Endothelial cell (in vitro differentiated cells): ENCODE results near the gene ZNF689. TPM values are rescaled to one million over a fixed set of nuclear protein-coding genes. Genes with fewer than 3 reads are reported as not detected.

Source experiments
- DNase-seq: peaks from one replicate; pipeline ENCODE4 v3.0.0; 2021; ENCODE audit warnings: low spot score
- H3K27ac Mint-ChIP-seq: one replicate; pipeline ENCODE4 v1.8.0; 2021; ENCODE audit warnings: mixed read lengths, inconsistent platforms; ENCODE audit not compliant: unreplicated experiment
- H3K27me3 Mint-ChIP-seq: one replicate; pipeline ENCODE4 v1.8.0; 2021; ENCODE audit warnings: mild to moderate bottlenecking, moderate library complexity, mixed read lengths, inconsistent platforms; ENCODE audit not compliant: unreplicated experiment
- H3K36me3 Mint-ChIP-seq: one replicate; pipeline ENCODE4 v1.8.0; 2021; ENCODE audit warnings: mild to moderate bottlenecking, low read depth, mixed read lengths, inconsistent platforms; ENCODE audit not compliant: unreplicated experiment
- H3K4me1 Mint-ChIP-seq: one replicate; pipeline ENCODE4 v1.8.0; 2021; ENCODE audit warnings: mild to moderate bottlenecking, mixed read lengths, inconsistent platforms; ENCODE audit not compliant: unreplicated experiment
- H3K4me3 Mint-ChIP-seq: one replicate; pipeline ENCODE4 v1.8.0; 2021; ENCODE audit warnings: mild to moderate bottlenecking, mixed read lengths, inconsistent platforms; ENCODE audit not compliant: unreplicated experiment
- H3K9me3 Mint-ChIP-seq: one replicate; pipeline ENCODE4 v1.8.0; 2021; ENCODE audit warnings: mixed read lengths, inconsistent platforms; ENCODE audit not compliant: unreplicated experiment
- CTCF ChIP-seq: fragments of 200-600 bp; sonication (generic); IDR thresholded peaks from one replicate; pipeline ENCODE4 v1.5.0; 2021; ENCODE audit warnings: antibody characterized with exemption; ENCODE audit not compliant: unreplicated experiment
- total RNA-seq: library from RNA; stranded (reverse); fragmentation: NEBNext Ultra II Directional; extraction: Animal tissue kit (Norgen Biotek cat#: 25700); gene quantifications from one replicate; pipeline ENCODE4 v1.2.1, GENCODE V29; 2021; ENCODE audit not compliant: unreplicated experiment

ZNF689 gene
- total RNA-seq, 1 donor from 2014 or later: 12.0 TPM

GRCh38 chr16:30623536-30624283, 13.5 kb upstream of the ZNF689 start:
- TF ChIP-seq CTCF: no peak
- no peaks in the 10 kb centered on the region for H3K36me3 Mint-ChIP-seq
- no peak overlapping the region for H3K27ac Mint-ChIP-seq
- no peaks in the 10 kb centered on the region for H3K9me3 Mint-ChIP-seq
- no peak for DNase-seq
- H3K4me3 Mint-ChIP-seq: no peak overlapping the region
- H3K27me3 Mint-ChIP-seq: no peaks in the 10 kb centered on the region
- no peaks in the 10 kb centered on the region for H3K4me1 Mint-ChIP-seq

GRCh38 chr16:30622455-30623032, 12.4 kb upstream of the ZNF689 start:
- H3K36me3 Mint-ChIP-seq: no peaks in the 10 kb centered on the region
- H3K4me3 Mint-ChIP-seq: no peak overlapping the region
- TF ChIP-seq CTCF: no peak
- no peak overlapping the region for H3K27ac Mint-ChIP-seq
- H3K9me3 Mint-ChIP-seq: no peaks in the 10 kb centered on the region
- peaks cover 4% of the 10 kb centered on the region for H3K4me1 Mint-ChIP-seq
- DNase-seq: no peak
- H3K27me3 Mint-ChIP-seq: no peaks in the 10 kb centered on the region

- H3K27me3 Mint-ChIP-seq: no peaks in the 10 kb centered on the region
- H3K27ac Mint-ChIP-seq: no peak overlapping the region
- H3K36me3 Mint-ChIP-seq: no peaks in the 10 kb centered on the region
- DNase-seq: no peak
- H3K4me1 Mint-ChIP-seq: peaks cover 5% of the 10 kb centered on the region
- TF ChIP-seq CTCF: no peak
- no peaks in the 10 kb centered on the region for H3K9me3 Mint-ChIP-seq
- no peak overlapping the region for H3K4me3 Mint-ChIP-seq
Measured at GRCh38 chr16:30621765-30622164, 11.6 kb upstream of the ZNF689 start.

DNA sequence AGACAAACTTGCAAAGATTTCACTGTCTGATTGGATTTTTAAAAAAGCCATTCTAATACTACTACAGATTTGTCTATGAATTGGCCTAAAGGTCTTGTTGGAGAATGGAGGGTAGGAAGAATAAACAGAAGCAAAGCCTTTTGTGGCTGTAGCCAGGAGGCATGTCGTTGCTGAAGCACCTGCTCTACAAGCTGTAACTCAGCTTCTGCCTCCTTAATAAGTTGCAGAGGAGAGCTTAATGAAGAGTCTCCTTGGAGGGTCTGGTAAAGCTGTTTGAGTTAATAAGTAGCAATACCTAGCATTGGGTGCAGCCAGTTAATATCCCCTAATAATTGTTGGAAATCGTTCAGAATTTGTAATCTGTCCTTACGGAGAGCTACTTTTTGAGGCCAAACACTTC, 10.0 kb upstream of the ZNF689 start:
- no peaks in the 10 kb centered on the region for H3K27me3 Mint-ChIP-seq
- no peak overlapping the region for H3K4me3 Mint-ChIP-seq
- no peak for DNase-seq
- H3K27ac Mint-ChIP-seq: no peak overlapping the region
- no peak for TF ChIP-seq CTCF
- no peaks in the 10 kb centered on the region for H3K9me3 Mint-ChIP-seq
- no peaks in the 10 kb centered on the region for H3K36me3 Mint-ChIP-seq
- H3K4me1 Mint-ChIP-seq: peaks cover 5% of the 10 kb centered on the region

DNA sequence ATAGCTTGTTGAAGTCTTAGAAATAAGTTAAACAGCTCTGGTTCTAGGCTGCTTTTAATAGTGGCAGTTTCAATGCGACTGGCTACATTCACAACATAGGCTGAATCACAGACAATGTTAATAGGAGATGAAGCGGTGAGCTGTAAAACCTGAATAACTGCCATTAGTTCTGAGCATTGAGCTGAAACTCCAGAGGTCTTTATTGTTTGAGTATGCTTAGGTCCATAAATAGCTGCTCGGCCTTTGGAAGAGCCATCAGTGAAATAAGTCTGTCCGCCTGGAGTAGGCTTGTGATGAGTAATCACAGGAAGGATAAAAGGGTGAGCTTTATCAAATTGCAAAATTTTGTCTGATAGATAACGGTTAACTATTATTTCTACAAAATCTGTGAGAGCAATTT, 9.4 kb upstream of the ZNF689 start:
- no peak overlapping the region for H3K4me3 Mint-ChIP-seq
- DNase-seq: no peak
- no peaks in the 10 kb centered on the region for H3K9me3 Mint-ChIP-seq
- H3K27ac Mint-ChIP-seq: no peak overlapping the region
- H3K27me3 Mint-ChIP-seq: no peaks in the 10 kb centered on the region
- H3K4me1 Mint-ChIP-seq: peaks cover 5% of the 10 kb centered on the region
- H3K36me3 Mint-ChIP-seq: no peaks in the 10 kb centered on the region
- TF ChIP-seq CTCF: no peak
